Stomach (tissue), 4 donors: ENCODE measurements around the gene SEZ6L.

ENCODE experiments used
- CTCF ChIP-seq, 7 experiments: fragments of 450-650 bp in 4 of 7; fragments of 200-600 bp in 3 of 7; sonication (generic) in 3 of 7; IDR thresholded peaks; one replicate each; pipeline ENCODE4 v1.5.1; 2016 to 2019; ENCODE audit warnings: antibody characterized with exemption in 7 of 7, control low read depth in 2 of 7, mild to moderate bottlenecking in 1 of 7
- EP300 ChIP-seq: sonication (generic); formaldehyde crosslinking; IDR thresholded peaks from one replicate; pipeline ENCODE4 v1.6.1; 2017; ENCODE audit warnings: antibody characterized with exemption
- POLR2A ChIP-seq, 4 donors: fragments of 450-650 bp; IDR thresholded peaks; one replicate each; pipeline ENCODE4 v1.6.1; 2016; ENCODE audit warnings: antibody characterized with exemption in 4 of 4, control low read depth in 2 of 4, mild to moderate bottlenecking in 1 of 4, moderate library complexity in 1 of 4
- POLR2AphosphoS5 ChIP-seq, 3 donors: sonication (generic); formaldehyde crosslinking; IDR thresholded peaks; one replicate each; pipeline ENCODE4 v1.6.1; 2016; ENCODE audit warnings: antibody characterized with exemption in 3 of 3

- TF ChIP-seq EP300: no peak
- TF ChIP-seq POLR2A (IDR thresholded peaks at IDR 0.05): no peak
- no peak for TF ChIP-seq CTCF (IDR thresholded peaks at IDR 0.05)
- TF ChIP-seq POLR2AphosphoS5 (IDR thresholded peaks at IDR 0.05): no peak
Observed at GRCh38 chr22:26285632-26286031, 116.4 kb downstream of the SEZ6L start.
